ENCODE measurements around the gene MALT1.
"Not testable (repeated sequence)": the region's sequence is repeated elsewhere in the genome, so short reads cannot be mapped to it uniquely, and the experiment has no call there.

Gene MALT1

DNA sequence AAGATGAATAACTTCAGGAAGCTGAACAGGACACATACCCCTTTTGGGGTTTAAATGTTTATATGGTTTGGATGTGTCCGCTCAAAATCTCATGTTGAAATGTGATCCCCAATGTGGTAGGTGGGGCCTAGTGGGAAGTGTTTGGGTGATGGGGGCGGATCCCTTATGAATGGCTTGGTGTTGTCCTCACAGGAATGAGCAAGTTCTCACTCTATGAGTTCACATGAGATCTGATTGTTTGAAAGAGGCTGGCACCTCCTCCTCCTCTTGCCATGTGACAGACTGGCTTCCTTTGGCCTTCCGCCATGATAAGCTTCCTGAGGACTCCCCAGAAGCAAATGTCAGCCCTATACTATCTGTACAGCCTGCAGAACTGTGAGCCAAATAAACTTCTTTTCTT, 104.8 kb downstream of the MALT1 start:
- no peak for DNase-seq (ENCODE audit: low spot score)

DNA sequence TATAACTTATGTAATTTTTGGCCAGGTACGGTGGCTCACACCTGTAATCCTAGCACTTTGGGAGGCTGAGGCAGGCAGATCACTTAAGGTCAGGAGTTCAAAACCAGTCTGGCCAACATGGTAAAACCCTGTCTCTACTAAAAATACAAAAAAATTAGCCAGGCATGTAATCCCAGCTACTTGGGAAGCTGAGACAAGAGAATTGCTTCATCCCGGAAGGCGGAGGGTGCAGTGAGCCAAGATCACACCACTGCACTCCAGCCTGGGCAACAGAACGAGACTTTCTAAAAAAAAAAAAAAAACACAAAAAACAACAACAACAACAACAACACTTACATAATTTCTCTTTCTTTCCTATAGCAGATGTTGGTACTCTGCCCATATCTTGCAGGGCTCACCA, 105.3 kb downstream of the MALT1 start:
- not testable (repeated sequence) for DNase-seq (ENCODE audit: low spot score)

DNA sequence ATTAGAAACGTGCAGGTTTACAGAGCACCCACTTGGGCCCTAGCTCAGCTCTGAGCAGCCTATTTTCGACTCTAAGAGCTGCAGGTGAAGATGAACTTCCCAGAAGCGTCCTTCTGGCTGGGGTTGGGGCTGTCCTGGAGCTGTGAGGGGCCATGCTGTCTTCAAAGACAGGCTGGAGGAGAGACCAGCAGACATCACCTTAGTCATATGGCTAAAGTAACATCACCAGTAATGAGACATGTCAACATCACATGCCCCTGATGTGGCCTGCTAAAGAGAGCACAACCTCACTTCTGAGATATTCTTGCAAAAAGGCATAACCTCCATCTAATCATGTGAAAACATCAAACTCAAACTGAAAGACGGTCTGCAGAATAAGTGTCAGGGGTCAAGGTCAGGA, 106.2 kb downstream of the MALT1 start:
- no peak for DNase-seq (ENCODE audit: low spot score)

DNA sequence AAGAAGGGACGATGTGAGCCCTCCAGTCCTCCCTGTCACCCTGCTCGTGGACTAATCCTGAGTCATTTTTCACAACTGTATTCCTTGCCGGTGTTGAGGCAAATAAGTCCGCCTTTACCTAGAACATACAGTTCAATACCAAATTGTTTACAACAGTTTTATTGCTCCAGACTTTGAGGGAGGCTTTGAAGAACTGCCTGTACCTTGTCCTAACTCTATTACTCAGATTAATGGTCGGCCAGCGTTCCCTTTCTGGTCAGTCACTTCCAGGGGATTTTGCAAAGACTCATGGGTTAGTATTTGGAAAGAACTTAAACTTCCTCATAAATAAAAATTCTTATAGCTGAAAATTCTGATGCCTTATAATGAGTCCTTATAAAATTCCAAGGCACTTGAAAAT, 108.3 kb downstream of the MALT1 start:
- no peak for DNase-seq (ENCODE audit: low spot score)

DNA sequence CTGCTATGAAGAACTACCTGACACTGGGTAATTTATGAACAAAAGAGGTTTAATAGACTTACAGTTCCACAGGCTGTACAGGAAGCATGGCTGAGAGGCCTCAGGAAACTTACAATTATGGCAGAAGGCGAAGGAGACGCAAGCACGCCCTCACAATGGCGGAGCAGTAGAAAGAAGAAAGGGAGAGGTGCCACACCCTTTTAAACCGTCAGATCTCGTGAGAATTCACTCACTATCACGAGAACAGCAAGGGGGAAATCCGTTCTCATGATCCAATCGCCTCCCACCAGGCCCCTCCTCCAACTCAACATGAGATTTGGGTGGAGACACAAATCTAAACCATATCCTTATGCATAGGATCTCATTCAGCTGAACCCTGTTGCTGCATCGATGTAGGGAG, 108.8 kb downstream of the MALT1 start:
- no peak for DNase-seq (ENCODE audit: low spot score)

DNA sequence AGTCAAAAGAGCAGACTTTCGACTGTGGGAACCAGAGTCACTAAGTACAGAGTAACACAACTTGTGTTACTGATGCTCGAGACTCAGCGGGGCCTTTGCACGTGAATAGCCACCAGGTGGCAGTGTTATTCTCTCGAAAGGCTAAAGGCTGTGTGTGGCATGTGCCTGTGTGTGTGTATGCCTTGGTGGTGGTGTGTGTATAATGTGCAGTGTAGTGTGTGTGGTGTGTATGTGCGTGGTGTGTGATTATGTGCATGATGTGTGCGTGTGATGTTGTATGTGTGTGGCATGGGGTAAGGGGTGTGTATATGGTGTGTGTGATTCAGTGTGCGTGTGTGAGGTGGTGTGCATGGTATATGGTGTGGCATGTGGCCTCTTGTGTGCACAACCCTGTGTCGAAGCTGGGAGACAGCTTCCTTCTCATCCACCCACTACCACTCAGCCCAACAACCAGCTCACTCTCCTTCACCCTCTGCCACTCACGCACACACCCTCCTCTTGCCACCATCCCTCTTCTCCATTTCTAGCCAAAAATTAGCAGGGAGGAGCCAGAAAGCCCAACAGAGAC, 110.4 kb downstream of the MALT1 start:
- DNase-seq (ENCODE audit: low spot score): peak; percentile 83

DNA sequence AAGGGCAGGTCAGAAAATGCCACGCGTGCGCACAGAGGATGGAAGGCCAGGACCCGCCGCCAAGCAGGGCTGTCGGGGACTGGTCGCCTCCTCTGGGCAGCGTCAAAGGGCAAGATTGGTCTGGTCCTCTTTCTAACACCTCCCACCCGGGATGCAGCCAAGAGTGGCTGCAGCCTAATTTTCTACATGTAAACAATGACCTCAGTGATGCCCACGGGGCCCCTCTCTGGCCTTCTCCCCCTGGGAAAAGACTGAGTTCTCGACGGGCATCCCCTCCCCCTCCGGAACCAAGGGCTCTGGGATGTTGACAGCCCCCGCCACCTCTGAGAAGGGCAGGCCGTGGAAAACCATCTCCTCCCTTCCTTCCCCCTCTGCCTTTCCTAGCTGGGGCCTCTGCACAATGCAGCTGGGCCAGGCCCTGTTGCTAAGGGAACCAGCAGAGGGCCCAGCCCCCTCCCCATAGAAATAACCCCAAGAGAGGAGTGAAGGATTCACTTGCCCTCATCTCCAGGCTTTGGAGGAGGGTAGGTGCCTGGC, 113.4 kb downstream of the MALT1 start:
- DNase-seq (ENCODE audit: low spot score): no peak

DNA sequence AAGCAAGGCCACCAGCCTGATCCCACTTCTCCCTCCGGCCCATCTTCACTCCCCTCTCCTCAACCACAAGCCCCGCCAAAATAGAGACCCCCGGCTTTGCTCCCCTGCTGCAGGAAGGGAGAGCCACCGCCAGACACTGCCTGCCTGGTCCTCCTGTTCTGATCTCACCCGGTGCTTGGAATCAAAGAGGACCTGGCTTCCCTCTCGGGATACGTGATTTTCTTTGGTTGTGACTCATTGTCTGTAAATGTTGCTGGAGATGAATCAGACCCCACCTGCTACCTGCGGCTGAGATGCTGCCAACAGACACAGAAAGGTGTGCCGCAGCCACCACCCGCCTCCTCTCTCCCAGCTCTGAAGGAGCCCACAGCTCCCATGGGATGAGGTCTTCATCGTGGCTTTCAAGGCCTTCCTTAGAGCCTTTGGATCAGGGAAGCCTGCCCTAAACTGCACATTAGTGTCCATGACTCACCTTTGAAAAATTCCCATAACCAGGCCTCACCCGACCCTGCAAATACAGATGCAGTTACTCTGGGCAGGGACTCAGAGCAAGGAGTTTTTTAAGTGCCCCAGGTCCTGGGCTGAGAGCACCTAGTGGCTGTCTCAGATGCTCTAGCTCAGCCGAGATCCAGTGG, 114.0 kb downstream of the MALT1 start:
- no peak for DNase-seq (ENCODE audit: low spot score)

DNA sequence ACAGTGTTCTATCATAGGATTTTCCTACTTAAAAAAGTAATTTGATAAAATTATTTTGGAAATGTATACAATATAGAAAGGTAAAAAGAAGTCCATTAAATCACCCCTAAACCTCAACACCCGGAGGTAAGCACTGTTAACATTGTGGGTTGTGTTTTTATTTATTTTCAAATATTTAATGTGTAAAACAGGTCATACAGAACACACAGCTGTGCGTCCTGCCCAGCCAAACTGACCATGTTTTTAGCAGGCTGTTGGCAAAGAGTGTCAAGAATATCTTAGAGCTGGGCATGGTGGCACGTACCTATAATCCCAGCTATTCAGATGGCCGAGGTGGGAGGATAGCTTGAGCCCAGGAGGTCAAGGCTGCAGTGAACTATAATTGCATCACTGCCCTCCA, 114.6 kb downstream of the MALT1 start:
- no peak for DNase-seq (ENCODE audit: low spot score)

DNA sequence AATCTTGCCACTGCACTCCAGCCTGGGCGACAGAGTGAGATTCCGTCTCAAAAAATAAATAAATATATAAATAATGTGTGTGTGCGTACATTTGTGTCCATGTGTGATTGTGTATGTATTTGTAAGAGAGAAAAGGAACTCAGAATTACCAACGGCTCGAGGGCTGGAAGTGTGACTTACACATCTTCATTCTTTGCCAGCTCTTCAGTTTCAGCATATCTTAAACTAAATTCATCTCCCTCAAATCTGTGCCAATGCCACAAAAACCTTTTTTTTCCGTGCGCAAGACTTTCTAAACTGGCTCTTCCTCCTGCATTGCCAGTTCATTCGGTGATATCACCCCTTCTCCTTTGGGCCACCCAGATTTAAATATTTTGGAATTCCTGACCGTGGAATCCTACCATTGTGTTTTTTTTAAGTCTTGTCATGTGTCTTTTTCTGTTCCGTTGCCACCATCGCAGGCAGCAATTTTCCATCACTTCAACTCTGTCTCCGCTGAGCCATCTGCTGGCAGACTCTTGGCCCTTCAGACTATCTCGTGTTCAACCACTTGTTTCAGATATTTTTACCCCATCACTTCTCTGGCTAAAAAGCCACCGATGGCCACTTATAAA, 116.4 kb downstream of the MALT1 start:
- no peak for DNase-seq (ENCODE audit: low spot score)

DNA sequence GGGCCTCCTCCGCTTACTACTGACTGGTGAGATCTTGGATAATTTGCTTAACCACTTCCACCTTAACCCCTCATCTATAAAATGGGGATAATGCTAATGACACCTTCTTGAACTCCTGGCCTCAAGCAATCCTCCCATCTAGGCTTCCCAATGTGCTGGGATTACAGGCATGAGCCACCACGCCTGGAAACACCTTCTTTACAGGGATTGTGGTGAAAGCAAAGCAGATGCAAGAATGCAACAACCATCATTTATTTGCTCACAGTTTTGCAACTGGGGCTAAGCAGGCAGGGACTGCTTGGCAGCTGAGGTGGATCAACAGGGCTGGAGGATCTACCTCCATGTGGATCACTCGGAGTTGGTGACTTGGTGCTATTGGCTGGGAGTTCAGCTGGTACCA, 117.2 kb downstream of the MALT1 start:
- DNase-seq (ENCODE audit: low spot score): no peak

DNA sequence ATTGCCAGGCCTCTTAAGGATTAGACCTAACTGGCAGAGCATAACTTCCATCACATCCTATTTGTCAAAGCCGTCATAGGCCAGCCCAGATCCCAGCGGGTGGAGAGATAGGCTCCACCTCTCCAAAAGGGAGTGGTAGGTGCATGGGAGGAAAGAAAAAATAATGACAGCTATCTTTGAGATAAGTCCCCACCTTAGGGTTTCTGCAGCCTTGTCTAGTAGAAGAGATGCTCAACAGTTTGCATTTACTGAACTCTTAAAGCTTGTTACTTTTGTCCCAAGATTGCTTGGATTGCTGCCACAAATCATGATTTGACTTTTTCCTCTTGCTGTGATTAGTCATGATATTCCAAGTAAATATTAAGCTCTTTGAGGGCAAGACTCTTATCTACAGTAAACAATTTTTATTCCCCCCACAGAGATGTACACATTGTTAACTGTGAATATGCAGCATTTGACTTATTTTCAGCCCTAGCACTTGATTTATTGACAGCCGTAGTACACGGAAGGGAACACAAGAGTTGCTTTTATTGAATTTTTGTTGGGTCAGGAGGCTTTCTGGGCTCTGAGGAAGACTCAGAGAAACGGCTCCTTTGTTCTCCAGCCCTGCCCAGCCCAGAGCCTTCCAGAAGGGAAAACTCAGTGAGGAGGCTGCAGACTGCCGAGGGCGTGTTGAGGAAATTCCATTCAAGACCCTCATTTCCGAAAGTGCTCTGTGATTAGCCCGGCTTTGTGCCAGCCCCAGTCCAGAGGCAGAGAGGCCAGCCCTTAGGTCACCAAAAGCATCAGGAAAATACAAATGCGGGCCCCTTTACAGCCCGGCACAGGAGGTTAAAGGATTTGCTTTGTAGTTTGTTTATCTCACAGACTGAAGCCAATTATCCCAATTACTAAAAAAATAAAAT, 118.0 kb downstream of the MALT1 start:
- no peak for DNase-seq (ENCODE audit: low spot score)

DNA sequence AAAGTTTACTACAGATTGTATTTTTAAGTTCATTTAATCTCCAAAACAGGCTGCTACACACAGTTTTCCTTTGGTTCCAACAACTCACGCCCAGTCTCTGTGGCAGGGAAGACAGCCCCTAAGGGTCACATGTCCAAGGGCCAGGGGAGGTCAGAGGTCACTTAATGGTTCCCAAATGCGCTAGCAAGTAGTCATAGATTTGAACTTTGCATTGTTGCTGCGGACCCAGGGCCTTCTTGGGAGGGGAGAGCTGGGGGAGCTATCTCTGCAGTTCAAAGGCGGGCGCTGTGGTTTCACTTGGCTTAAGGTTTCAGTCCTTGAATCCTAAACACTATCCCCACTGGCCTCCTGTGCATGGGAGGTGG, 118.6 kb downstream of the MALT1 start:
- no peak for DNase-seq (ENCODE audit: low spot score)

DNA sequence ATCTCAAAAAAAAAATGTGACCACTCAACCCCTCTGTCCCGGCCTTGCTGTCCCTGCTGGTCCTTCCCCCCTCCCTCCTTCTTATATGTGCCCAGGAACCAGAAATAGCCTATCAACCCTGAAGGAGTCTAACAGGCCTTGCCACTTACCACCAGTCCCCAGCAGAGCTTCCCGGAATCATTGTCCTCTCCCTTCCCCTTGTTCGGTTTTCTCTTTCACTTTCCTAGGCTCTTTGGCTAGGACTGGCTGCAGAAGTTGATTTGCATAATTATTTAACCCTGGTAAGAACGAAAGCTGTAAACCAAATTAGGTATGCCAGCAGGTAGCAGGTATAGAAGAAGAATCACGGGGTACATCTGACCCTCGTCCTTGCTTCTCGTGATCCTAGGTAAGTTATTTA, 120.8 kb downstream of the MALT1 start:
- DNase-seq (ENCODE audit: low spot score): no peak

DNA sequence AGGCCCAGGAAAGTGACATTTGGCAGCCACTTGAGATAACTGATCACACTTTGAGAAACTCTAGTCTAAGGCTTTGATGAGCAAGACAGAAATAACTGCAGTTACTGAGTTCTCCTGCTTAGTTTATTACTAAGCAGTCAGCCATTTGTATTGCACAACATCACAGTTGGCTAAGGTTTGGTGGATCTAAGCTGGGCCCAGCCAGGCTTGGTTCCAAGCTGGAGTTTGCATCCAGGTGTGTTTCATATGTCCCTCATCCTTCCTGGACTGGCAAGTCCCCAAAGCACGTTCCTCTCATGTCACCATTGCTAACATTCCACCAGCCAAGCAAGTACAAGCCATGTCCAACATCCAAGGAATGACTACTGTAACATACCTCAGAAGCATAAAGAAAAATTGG, 122.1 kb downstream of the MALT1 start:
- DNase-seq (ENCODE audit: low spot score): no peak

DNA sequence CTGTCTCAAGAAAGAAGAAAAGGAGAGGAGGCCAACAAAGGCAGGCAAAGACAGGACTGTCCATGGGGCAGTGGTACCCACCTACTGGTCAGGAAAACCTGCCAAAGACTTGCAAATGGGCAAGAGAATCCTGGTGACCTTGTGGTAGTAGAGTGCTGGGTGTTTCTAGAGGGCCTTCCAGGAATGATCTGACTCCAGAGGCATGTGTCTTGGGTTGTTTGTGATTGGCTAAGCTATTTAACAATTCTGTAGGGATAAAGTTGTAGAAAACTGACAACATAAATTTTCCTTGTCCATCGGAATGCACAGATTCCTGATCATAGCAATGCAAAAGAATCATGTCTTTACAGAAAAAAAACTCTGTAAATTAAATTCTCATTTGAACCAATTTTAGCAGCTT, 125.0 kb downstream of the MALT1 start:
- no peak for DNase-seq (ENCODE audit: low spot score)

DNA sequence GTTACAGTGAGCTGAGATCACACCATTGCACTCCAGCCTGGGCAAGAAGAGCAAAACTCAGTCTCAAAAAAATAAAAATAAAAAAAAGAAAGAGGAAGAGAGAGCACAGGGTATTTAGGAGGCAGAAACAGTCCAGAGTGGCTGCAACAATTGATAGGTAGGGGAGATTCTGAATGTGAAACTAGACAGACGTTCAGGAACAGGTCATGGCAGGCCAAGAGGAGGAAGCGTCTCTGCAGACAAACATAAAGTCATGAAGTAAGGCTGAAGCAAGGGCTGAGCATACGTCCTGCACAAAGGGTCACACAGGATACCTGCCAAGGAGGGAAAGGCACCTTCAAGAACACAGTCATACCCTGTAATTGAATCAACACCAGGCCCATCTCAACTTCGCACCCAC, 129.3 kb downstream of the MALT1 start:
- no peak for DNase-seq (ENCODE audit: low spot score)

DNA sequence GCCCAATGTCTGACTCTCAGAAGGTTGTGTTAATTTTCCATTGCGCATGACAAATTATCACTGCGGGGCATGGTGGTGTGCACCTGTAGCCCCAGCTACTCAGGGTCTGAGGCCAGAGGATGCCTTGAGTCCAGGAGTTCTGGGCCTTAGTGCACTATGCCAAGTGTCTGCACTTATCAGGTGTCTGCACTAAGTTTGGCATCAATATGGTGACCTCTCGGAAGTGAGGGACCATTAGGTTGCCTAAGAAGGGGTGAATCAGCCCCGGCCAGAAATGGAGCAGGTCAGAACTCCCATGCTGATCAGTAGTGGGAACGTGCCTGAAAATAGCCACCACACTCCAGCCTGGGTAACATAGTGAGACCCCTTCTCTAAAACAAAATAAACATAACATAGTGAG, 131.7 kb downstream of the MALT1 start:
- no peak for DNase-seq (ENCODE audit: low spot score)

DNA sequence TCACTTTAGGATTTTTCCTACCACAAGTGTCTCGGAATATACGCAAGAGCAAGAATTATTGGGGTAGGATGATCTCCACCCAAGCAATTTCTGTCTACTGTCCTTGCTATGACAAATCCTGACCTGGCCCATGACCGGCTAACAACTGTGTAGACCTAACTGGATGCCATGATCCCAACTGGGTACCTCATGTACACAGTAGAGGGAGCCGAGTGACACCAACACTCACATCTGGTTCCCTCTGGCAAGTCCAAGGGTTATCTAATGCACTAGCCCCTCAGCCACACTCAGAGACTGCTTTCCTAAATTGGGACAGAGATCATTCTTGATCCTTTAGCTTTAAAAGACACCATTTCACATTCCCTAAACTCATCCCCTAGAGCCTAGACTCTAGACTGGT, 132.7 kb downstream of the MALT1 start:
- DNase-seq (ENCODE audit: low spot score): no peak
